Caco-2 (cell line): Measurements from ENCODE around the gene MAP7D1. TPM values are rescaled to one million over a fixed set of nuclear protein-coding genes. Genes with fewer than 3 reads are reported as not detected.

Experiments
- BruUV-seq: library from RNA; stranded (reverse); fragments of 400-500 nt; replicated peaks from 2 replicates; lab custom pipeline; 2021; lab: Mats Ljungman, UMichigan
- CTCF ChIA-PET: fragments of 300-600 bp; sonication (Branson Sonifier 250); formaldehyde crosslinking; loops from one replicate; lab custom pipeline; 2022; ENCODE audit warnings: antibody characterized with exemption; lab: Charles Lee
- POLR2A ChIA-PET: fragments of 300-600 bp; sonication (Branson Sonifier 250); formaldehyde crosslinking; loops from one replicate; lab custom pipeline; 2022; ENCODE audit warnings: antibody characterized with exemption; lab: Charles Lee
- DNase-seq, 2 experiments: peaks; one replicate each; pipeline versions ENCODE4 v3.0.0 to v3.0.0-alpha.2; 2020 to 2022
- H3K27me3 ChIP-seq: replicated peaks from 2 replicates; pipeline ENCODE4 v1.6.0; 2011; ENCODE audit warnings: low read length; ENCODE audit not compliant: control insufficient read depth, insufficient read depth
- H3K36me3 ChIP-seq: 2 replicates; pipeline ENCODE4 v1.5.1; 2011; ENCODE audit warnings: low read length; ENCODE audit not compliant: control insufficient read depth, insufficient read depth
- H3K4me1 ChIP-seq: fragments of 250-450 bp; sonication (Bioruptor Pico); 2 replicates; pipeline ENCODE4 v1.5.1; 2020; ENCODE audit warnings: mild to moderate bottlenecking
- H3K4me3 ChIP-seq: 2 replicates; pipeline ENCODE4 v1.5.1; 2011; ENCODE audit warnings: low read depth, mild to moderate bottlenecking, control low read depth, low read length
- H3K9me3 ChIP-seq: fragments of 250-450 bp; sonication (Bioruptor Pico); 2 replicates; pipeline ENCODE4 v1.5.1; 2020; ENCODE audit warnings: mild to moderate bottlenecking, moderate library complexity
- H3K27ac Mint-ChIP-seq: one replicate; pipeline ENCODE4 v1.8.0; 2022; ENCODE audit warnings: mixed read lengths; ENCODE audit not compliant: unreplicated experiment
- H3K27me3 Mint-ChIP-seq: one replicate; pipeline ENCODE4 v1.8.0; 2022; ENCODE audit warnings: mixed read lengths; ENCODE audit not compliant: insufficient read depth, unreplicated experiment
- H3K36me3 Mint-ChIP-seq: one replicate; pipeline ENCODE4 v1.8.0; 2022; ENCODE audit warnings: mild to moderate bottlenecking, mixed read lengths; ENCODE audit not compliant: insufficient read depth, unreplicated experiment
- H3K4me1 Mint-ChIP-seq: one replicate; pipeline ENCODE4 v1.8.0; 2022; ENCODE audit warnings: low read depth, mixed read lengths; ENCODE audit not compliant: unreplicated experiment
- H3K4me3 Mint-ChIP-seq: one replicate; pipeline ENCODE4 v1.8.0; 2022; ENCODE audit warnings: mild to moderate bottlenecking, moderate library complexity, mixed read lengths; ENCODE audit not compliant: unreplicated experiment
- H3K9me3 Mint-ChIP-seq: one replicate; pipeline ENCODE4 v1.8.0; 2022; ENCODE audit warnings: mixed read lengths; ENCODE audit not compliant: unreplicated experiment
- CTCF ChIP-seq, 2 experiments: fragments of 200-600 bp in 1 of 2; IDR thresholded peaks; 1 replicate in 1 of 2; 2 replicates in 1 of 2; pipeline versions ENCODE4 v1.5.1 to v1.8.0; 2011 to 2022; ENCODE audit warnings: antibody characterized with exemption in 1 of 2, control low read depth in 1 of 2, inconsistent platforms in 1 of 2, low read depth in 1 of 2, low read length in 1 of 2, mild to moderate bottlenecking in 1 of 2, moderate library complexity in 1 of 2; ENCODE audit not compliant: insufficient read depth in 1 of 2, severe bottlenecking in 1 of 2, unreplicated experiment in 1 of 2
- intact Hi-C: fragments of 100-400 bp; cut with micrococcal nuclease; formaldehyde crosslinking; loops from one replicate; pipeline ENCODE4 v1.10.0; 2022; ENCODE audit not compliant: unreplicated experiment
- total RNA-seq: library from RNA; stranded (reverse); gene quantifications from 2 replicates; pipeline ENCODE4 v1.2.3, GENCODE V29; 2022

MAP7D1 gene
- total RNA-seq, 1 experiment from 2014 or later: 37.7 TPM

GRCh38 chr1:36175137-36176095 is 19.5 kb downstream of the MAP7D1 start:
- POLR2A ChIA-PET: no interaction called here

GRCh38 chr1:36176106-36176949 is 20.4 kb downstream of the MAP7D1 start:
- no peaks in the 10 kb centered on the region for H3K27me3 Mint-ChIP-seq
- H3K36me3 Mint-ChIP-seq: peaks cover 30% of the 10 kb centered on the region
- Histone ChIP-seq H3K9me3 (no peaks in the 10 kb centered on the region), H3K4me1 (no peaks in the 10 kb centered on the region), H3K36me3 (no peaks in the 10 kb centered on the region), H3K27me3 (no peaks in the 10 kb centered on the region), H3K4me3 (no peak overlapping the region)
- POLR2A ChIA-PET: no interaction called here
- no TSS peak for BruUV-seq
- no peaks in the 10 kb centered on the region for H3K9me3 Mint-ChIP-seq
- intact Hi-C loops: no loop called here
- CTCF ChIA-PET: no interaction called here
- no peak for TF ChIP-seq CTCF (IDR thresholded peaks at IDR 0.05; ENCODE audit: insufficient read depth in 1 of 2, low read depth in 1 of 2, low read length in 1 of 2, severe bottlenecking in 1 of 2, unreplicated experiment in 1 of 2)
- no peak overlapping the region for H3K27ac Mint-ChIP-seq
- H3K4me3 Mint-ChIP-seq: no peak overlapping the region
- H3K4me1 Mint-ChIP-seq: no peaks in the 10 kb centered on the region
- DNase-seq: no peak

More at GRCh38 chr1:36175137-36176095, 19.5 kb downstream of the MAP7D1 start:
- no peak for DNase-seq
- Histone ChIP-seq H3K4me3 (no peak overlapping the region), H3K36me3 (no peaks in the 10 kb centered on the region), H3K4me1 (no peaks in the 10 kb centered on the region), H3K27me3 (no peaks in the 10 kb centered on the region), H3K9me3 (no peaks in the 10 kb centered on the region)
- Mint-ChIP-seq H3K4me1 (no peaks in the 10 kb centered on the region), H3K27ac (no peak overlapping the region), H3K27me3 (no peaks in the 10 kb centered on the region), H3K4me3 (no peak overlapping the region), H3K36me3 (peaks cover 29% of the 10 kb centered on the region), H3K9me3 (no peaks in the 10 kb centered on the region)
- intact Hi-C loops: no loop called here
- no TSS peak for BruUV-seq
- TF ChIP-seq CTCF (IDR thresholded peaks at IDR 0.05; ENCODE audit: insufficient read depth in 1 of 2, low read depth in 1 of 2, low read length in 1 of 2, severe bottlenecking in 1 of 2, unreplicated experiment in 1 of 2): no peak
- CTCF ChIA-PET: no interaction called here
